GM12874 (cell line): ENCODE measurements around the gene ASF1B.
A peak's percentile ranks its signal among the peaks of the same experiment; 100 is the strongest.

Source experiments
- CTCF ChIP-seq: IDR thresholded peaks from 2 replicates; pipeline ENCODE4 v1.5.1; 2011; ENCODE audit warnings: low read depth, mild to moderate bottlenecking, control low read depth, low read length, moderate library complexity; ENCODE audit not compliant: insufficient read depth

ASF1B gene

GRCh38 chr19:14101003-14101545 is 35.3 kb downstream of the ASF1B start:
- TF ChIP-seq CTCF = no peak

- TF ChIP-seq CTCF = 0 out of 2 replicates have a peak, but pooled peaks have one; percentile 3
Measured at GRCh38 chr19:14097532-14098151, 38.7 kb downstream of the ASF1B start.

- no peak for TF ChIP-seq CTCF
Measured at GRCh38 chr19:14096272-14096992, 40.0 kb downstream of the ASF1B start.

GRCh38 chr19:14094854-14095253 is 41.5 kb downstream of the ASF1B start:
- TF ChIP-seq CTCF = no peak

- TF ChIP-seq CTCF = no peak
Measured at GRCh38 chr19:14093117-14093823, 43.1 kb downstream of the ASF1B start.

- TF ChIP-seq CTCF = peak; percentile 35
Measured at GRCh38 chr19:14091813-14092462, 44.5 kb downstream of the ASF1B start.
